Transverse colon (tissue), 3 donors: Measurements from ENCODE around the gene ZDHHC14.
"Not testable (repeated sequence)": the region's sequence is repeated elsewhere in the genome, so short reads cannot be mapped to it uniquely, and the experiment has no call there.

Experiments
- CTCF ChIP-seq, 5 experiments: fragments of 200-600 bp in 3 of 5; fragments of 450-650 bp in 2 of 5; sonication (generic) in 3 of 5; IDR thresholded peaks; 1 replicate in 2 of 5; 2 replicates in 3 of 5; pipeline ENCODE4 v1.5.1; 2016 to 2017; ENCODE audit warnings: antibody characterized with exemption in 5 of 5, inconsistent platforms in 3 of 5, mild to moderate bottlenecking in 2 of 5, moderate library complexity in 1 of 5
- EP300 ChIP-seq: sonication (generic); formaldehyde crosslinking; IDR thresholded peaks from one replicate; pipeline ENCODE4 v1.6.1; 2017; ENCODE audit warnings: antibody characterized with exemption, low read depth
- POLR2A ChIP-seq: fragments of 450-650 bp; IDR thresholded peaks from one replicate; pipeline ENCODE4 v1.6.1; 2016; ENCODE audit warnings: antibody characterized with exemption, mild to moderate bottlenecking, moderate library complexity

GRCh38 chr6:157384962-157385361 is 4.0 kb downstream of the ZDHHC14 start:
- TF ChIP-seq CTCF (IDR thresholded peaks at IDR 0.05); EP300; POLR2A: not testable (repeated sequence)
